HG02588 (cell line): Measurements from ENCODE around the gene NEK1.

ENCODE experiments used
- ATAC-seq: cut with Tn5 transposase; IDR thresholded peaks from one replicate; pipeline ENCODE4 v1.9.1; 2021; ENCODE audit warnings: mild to moderate bottlenecking, moderate library complexity; ENCODE audit not compliant: unreplicated experiment

Gene NEK1

GRCh38 chr4:169376421-169376820 lies 236.0 kb downstream of the NEK1 start:
- no peak for ATAC-seq

- no peak for ATAC-seq
Observed at GRCh38 chr4:169372791-169373190, 239.6 kb downstream of the NEK1 start.

DNA sequence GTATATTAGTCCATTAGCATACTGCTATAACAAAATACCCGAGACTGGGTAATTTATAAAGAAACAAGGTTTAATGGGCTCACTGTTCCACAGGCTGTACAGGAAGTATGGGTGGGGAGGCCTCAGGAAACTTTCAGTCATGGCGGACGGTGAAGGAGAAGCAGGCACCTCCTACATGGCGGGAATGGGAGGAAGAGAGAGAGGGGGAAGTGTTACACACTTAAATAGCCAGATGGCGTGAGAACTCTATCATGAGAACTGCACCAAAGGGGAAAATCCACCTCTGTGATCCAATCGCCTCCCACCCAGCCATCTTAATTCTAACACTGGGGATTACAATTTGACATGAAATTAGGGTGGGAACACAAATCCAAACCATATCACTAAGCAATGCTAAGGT lies 242.7 kb downstream of the NEK1 start:
- ATAC-seq = no peak

DNA sequence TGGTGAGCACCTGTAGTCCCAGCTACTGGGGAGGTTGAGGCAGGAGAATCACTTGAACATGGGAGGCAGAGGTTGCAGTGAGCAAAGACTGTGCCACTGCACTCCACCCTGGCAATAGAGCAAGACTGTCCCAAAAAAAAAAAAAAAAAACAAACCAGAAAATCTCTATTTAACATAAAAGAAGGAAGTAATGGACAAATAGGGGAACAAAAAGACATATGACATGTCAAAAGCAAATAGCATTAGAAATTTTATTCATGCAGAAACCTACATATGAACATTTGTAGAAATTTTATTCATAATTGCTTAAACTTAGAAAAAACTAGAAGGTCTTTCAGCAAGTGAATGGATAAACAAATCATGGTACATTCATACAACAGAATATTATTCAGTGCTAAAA lies 244.6 kb downstream of the NEK1 start:
- no peak for ATAC-seq

GRCh38 chr4:169366821-169367220 lies 245.6 kb downstream of the NEK1 start:
- no peak for ATAC-seq

GRCh38 chr4:169362607-169363006 lies 249.8 kb downstream of the NEK1 start:
- ATAC-seq = no peak

DNA sequence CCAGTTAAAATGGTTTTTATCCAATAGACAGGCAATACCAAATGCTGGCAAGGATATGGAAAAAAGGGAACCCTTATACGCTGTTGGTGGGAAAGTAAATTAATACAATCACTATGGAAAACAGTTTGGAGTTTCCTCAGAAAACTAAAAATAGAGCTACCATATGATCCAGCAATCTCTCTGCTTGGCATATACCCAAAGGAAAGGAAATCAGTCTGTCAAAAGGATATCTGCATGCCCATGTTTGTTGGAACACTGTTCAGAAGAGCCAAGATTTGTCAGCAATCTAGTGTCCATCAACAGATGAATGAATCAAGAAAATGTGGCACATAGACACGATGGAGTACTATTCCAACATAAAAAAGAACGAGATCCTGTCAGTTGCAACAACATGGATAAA lies 250.6 kb downstream of the NEK1 start:
- ATAC-seq = no peak

DNA sequence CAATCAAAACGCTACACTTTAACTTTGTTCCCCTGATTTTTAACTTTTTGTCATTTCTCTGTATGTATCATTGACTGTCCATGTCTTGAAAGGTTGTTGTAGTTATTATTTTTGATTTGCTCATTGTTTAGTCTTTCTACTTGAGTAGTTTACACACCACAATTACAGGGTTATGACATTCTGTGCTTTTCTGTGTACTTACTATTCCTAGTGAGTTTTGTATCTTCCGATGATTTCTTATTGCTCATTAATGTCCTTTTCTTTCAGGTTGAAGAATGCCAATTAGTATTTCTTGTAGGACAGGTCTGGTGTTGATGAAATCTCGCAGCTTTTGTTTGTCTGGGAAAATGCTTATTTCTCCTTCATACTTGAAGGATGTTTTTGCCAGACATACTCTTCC lies 252.4 kb downstream of the NEK1 start:
- no peak for ATAC-seq

DNA sequence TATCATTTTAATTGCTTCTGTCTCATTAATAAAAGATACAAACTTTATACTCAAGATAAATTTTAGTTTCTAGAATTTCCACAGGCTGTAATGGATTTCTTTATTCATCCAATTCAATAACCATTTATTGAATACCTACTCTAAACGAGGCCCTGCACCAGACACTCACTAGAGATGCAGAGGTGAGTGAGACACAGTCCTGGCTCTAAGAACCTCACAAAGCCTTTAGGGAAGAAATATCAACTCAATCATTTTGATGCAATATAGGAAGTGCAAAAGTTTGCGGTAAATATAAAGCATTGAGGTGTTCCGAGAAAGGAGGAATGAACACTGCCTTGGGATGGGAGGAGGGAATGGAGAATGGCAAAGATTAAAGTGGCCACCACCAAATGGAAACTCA lies 260.0 kb downstream of the NEK1 start:
- ATAC-seq = no peak

DNA sequence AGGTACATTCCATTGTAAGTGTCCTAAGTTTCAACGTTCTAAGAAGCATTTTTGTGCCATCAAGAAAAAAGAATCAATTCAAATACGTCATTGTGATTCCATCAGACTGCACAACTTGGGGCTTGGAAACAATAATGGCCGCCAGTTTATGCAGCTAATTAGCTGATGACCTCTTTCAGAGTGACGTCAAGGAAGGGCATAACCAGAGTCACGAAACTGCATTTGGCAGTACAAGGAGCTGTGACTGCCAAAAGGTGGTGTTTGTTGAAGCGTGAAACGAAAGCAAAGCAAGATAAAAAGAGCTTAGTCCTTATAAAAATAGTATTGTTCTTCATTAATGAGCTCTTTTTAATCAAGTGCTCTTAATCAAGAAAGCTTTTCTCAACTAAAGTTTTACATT lies 260.5 kb downstream of the NEK1 start:
- ATAC-seq = no peak

DNA sequence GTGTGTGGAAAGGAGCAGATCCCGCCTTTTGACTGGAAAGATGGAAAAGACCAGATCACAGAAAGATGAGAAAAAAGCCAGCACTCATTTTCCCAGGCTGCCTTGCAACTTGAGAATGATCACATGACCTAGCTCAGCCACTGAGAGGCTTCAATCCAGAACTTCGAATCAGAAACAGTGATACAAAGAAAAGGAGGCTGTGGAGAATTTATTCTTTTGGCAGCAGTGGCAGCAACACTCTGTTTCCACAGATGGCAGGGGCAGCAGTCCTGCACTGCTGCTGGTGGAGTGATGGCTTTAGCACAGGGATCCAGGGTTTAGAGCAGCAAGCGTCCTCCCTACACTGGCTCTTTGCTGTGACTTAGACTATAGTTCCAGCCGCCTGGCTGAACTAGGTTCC lies 263.8 kb downstream of the NEK1 start:
- no peak for ATAC-seq

- no peak for ATAC-seq
Observed at GRCh38 chr4:169346840-169347239, 265.5 kb downstream of the NEK1 start.

- ATAC-seq = no peak
Observed at GRCh38 chr4:169345316-169345721, 267.1 kb downstream of the NEK1 start.
